Stimulated activated CD4-positive, alpha-beta T cell treated with anti-CD3 and anti-CD28 coated beads, Interleukin-4, amount 100 ng/mL, for 24 hours (primary cell): ENCODE measurements around the gene CAMK2B.

Source experiments
- DNase-seq: peaks from one replicate; pipeline ENCODE4 v3.0.0-alpha.2; 2020

The CAMK2B gene

DNA sequence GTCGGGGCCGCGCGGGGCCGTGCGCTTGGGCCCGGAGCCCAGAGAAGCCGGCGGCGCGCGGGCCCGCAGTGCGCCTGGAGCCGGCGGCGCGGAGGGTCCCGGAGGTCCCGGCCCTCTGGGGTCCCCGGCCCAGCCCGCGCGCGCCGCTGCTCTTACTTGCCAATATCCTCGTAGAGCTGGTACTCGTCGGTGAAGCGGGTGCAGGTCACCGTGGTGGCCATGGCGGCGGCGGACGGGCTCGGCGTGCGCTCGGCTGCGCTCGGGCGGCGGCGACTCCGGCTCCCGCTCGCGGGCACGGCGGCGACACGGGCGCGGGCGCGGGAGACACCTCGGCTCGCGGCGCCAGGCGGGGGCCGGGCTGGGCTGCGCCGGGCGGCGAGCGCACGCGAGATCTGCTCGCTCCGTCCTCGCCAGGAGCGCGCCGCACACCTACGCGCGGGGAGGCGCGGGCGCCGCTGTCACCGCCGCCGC is at the start of gene CAMK2B:
TSS of gene CAMK2B (minus strand) at position 394 of the 471 bp plus-strand sequence. CDS start at position 221, 173 bp downstream.
- no peak for DNase-seq

DNA sequence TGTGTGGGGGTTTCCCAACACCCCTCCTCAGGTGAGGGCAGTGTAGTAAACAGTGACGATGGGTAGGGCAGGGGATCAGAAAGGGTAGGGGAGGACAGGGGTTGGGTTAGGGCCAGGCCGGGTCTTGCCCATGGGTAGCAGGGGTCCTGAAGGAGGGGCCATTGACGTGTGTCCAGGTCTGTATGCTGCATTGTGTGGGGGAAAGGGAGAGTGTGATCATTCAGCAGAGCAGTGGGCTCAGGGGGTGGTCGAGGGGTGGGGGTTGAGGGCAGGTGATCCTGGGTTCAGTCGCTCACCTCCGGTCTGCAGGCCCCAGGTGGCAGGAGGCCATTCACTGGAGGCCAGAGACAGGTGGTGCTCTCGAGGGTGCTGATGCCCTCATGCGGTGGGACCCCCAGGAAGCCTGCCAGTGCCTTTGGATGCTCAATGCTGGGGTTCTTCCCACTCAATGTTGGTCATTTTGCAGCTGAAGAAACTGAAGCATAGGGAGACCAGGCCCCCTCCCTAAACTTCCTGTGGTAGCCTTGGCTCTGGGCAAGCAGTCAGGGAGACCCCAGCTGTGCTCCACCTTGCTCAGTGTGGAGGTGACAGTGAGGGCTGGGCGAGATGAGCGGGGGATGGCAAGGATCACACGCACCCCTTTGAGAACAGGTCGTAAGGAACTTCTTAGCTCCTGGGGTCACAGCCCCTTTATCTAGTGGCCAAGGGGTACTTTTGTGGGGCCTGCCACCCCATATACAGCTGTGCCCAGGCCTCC is 48.8 kb upstream of the CAMK2B start:
- no peak for DNase-seq

DNA sequence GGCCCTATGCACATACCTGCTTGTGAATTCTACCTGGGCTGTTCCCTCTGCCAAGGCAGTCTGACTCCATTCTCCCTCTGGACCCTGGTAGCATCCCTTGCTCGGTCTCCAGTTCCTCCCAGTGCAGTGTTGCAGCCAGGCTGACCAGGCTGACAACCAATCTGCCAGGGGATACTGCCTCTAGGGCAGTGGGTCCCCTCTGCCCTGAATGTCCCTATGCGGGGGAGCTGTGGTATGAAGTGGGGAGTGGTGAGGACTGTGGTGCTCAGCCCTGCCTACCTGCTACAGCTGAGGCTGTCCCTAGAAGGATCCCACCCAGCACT is 48.0 kb upstream of the CAMK2B start:
- DNase-seq = no peak

DNA sequence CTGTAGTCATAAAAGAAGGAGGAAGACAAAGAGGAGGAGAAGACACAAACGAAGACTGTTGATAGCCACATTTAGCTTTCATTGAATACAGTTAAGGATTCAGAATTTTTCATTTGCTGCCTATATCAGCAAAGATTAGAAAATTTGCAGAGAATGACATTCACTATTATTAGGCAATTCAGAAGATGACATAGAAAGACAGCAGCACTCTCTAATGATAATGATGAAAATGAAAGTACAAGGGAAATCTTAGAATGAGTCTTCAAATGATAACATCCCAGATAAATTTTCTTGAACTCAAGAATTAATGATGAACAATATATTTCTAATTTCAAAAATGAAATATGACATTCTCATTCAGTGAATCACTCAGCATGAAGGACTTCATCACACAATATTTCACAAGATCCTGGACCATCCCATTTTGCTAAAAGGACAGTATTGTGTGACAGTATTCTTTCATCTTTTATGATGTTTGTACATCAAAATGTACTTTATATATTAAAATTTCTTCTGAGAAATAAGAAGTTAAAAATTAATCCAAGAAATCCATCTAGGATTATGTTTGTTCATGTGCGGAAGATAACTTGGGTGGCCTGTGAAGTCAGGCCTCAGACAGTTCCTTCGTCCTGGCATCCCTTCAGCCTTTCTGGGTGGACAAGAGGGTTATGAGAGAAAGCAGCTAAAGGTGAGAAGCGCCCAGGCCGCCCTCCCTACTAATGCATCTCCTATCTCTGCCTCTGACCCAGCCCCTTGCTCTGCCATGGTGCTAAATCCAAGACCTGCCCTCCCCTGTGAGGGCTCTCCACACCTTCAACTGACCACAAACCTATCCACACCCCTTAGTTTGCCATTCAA is 47.4 kb upstream of the CAMK2B start:
- no peak for DNase-seq

DNA sequence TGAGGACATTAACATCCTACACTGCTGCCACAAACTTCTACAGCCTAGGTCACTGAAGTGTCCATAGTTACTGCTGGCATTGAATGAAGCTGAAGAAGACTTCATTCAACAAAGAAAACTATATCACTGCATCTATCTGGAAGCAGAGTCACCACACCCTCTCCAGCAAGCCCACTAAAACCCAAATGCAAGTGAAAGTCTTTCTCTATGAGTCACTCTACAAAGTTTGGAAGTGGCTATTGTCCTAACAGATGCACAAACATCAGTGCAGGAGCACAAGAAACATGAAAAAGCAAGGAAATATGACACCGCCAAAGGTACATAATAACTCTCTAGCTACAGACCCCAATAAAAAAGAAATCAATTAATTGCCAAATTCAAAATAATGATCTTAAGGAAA is 43.5 kb upstream of the CAMK2B start:
- DNase-seq = no peak

DNA sequence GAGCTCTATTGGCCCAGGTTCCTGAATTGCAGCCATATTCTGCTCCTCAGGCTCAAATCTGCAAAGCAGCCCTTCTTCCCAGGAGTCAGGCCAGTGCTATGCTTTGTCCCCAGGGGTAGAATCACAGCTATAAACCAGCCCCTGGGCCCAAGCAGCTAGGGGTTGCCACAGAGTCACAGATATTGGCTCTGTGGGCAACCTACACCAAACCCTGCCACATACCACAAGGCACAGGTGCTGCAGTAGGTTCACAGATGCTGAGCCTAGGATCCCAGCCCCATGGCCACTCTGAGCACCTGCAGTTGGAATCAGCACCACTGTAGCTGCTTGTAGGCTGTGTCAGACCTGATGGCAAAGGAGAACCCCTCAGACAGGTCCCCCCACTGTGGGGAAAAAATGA is 43.1 kb upstream of the CAMK2B start:
- DNase-seq = no peak

DNA sequence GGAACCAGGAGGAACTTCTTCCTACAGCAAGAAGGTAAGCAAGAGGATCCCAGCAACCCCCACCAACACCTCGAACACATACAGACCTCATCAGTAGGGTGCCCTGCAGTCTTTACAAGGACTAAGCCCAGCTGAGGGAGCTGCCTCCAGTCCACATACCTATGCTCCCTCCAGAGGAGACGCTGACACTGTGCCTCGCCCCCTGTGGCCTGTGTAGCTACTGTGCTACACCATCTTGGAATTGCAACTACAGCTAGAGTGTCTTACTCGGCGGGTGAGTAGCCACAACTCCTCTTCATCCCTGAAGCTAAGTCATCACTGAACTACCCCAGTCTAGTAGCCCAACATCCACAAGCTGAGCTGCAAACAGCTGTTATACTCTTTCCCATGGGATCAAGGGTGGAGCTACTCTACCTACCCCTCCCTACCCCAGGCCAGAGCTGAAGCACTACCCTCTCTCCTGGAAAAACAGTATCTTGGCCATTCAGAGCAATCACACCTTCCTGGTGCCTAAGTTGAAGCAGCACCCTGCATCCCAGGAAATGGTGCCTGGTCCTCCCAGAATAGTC is 42.2 kb upstream of the CAMK2B start:
- DNase-seq = no peak

DNA sequence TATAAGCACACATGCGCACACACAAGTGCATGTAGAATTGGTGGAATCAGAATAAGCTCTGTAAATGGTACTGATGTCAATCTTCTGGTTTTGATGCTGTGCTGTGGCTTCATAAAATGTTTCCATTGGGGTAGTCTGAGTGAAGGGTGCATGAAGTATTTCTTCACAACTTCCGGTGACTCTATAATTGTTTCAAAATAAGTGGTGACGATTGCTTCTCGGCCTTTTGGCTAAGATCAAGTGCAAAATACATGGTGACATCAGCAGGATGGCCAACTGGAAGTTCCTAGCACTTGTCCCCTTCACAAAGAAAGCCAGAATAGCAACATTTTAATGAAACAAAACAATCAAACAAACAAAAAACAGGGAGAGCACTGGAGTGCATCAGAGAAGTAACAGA is 41.6 kb upstream of the CAMK2B start:
- DNase-seq = no peak

DNA sequence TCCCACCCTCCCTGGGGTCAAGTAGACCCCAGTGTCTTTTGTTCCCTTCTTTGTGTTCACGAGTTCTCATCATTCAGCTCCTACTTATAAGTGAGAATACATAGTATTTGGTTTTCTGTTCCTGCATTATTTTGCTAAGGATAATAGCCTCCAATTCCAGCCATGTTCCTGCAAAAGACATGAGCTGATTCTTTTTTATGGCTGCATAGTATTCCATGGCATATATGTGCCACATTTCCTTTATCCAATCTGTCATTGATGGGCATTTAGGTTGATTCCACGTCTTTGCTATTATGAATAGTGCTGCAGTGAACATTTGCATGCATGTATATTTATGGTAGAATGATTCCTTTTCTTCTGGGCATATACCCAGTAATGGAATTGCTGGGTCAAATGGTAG is 28.3 kb upstream of the CAMK2B start:
- DNase-seq = no peak

DNA sequence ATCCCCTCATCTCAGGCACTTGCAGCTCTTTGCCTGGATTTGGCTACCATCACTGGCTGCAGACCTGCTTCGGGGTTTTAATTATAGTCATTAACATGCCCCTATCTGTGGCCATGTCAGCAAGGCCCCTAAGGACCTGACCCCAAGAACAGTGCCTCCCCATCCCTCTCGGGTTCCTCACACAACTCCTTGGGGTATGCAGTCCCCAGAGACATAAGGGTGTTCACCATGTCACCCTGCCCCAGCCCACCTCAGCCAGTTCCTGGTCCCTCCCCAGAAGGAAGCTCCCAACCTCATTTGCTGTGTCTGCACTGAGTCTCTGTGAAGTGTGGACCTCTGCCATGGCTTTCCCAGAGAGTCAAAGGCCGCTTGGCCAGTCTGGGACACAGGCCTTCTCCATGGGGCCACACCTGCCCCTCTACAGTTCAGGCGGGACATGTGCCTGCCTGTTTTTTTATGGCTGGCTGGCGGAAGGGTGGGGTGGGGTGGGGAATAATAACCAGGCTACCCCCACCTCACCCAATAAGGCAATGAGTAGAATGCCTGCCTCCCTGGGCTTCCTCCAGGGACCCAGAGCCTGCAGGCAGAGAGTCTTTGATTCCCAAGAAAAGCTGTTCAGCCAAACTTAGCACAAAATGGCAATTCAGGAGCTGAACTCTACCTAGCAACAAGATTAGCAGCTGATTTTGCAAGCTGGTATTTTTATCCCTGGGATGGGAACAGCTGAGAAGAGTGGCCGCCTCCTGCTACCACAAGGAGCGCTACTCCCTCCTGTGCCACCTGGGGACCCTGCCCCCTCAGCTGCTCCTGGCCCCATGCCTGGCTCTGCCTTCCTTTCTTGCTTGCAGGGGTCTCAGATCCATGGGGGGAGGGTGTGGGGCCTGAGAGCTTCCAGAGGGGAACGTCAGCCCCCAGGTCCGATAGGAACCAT is 23.7 kb upstream of the CAMK2B start:
- DNase-seq = no peak

DNA sequence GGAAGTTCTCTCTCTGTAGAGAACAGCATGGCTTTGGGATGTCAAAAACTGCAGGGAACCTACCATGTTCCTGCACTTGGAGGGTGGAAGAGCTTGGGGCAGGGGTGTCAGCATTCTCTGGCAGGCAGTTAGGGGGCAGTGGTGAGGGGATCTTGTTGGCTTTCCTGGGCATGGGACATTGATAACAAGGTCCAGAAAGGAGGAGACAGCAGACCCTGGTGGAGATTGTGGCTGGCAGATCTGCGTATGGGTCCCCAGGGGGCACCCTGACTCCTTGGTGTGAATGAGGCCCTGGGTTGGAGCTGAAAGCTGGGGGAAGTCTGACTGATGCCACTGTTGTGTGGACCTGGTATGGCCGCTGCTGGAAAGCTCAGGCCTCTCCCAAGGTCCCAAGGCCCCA is 22.9 kb upstream of the CAMK2B start:
- no peak for DNase-seq

DNA sequence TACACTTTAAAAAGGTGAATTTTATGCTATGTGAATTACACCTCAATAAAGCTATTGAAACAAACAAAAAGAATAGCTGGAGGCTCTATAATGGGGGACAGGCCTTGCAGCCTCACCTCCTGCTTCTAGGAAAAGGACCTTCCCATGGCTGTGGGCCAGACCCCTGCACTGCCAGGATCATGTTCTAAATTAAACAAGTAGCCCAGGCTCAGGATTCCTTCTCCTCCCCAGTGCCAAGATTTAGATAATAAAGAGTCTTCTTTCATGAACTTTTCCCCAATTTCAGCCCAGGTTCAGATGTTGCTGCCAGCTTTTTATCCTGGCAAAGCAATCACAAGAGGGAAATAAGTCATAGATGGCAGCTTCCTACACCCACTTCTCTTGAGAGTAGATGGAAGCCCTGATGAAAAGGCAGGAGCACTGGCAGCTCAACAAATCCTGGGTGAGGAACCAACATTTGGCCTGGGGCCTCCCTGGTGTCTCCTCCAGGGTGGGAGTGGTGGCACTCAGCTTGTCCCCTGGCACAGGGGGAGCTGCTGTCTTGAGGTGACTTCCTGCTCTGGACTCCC is 22.2 kb upstream of the CAMK2B start:
- no peak for DNase-seq

DNA sequence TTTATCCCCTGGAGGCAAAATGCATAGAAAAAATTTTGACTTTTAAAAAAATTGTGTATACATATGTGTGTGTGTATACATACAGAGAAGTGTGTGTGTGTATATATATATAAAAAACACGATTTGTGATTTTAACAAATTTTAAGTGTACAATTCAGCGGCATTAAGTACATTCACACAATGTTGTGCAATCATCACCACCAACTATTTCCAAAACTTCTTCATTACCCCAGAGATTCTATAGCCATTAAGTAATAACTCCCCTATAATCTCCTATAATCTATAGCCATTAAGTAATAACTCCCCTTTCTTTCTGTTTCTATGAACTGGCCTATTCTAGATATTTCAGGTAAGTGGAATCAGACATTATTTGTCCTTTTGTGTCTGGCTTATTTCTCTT is 20.7 kb upstream of the CAMK2B start:
- DNase-seq = no peak

DNA sequence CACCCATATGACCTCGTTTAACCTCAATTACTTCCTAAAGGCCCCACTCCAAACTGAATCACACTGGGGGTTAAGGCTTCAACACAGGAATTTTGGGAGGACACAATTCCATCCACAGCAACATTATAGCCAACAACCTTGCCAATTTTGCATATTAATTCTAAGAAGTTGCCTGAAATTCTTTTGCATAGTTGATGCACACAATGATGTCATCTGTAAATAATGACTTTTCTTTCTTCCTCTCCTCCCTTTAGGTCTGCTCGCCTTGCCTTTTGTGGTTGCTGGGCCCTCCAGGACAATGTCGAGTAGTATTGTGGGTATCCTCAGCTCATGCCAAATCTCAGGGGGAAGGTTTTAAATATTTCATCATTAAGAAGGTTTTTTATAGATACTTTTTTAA is 16.0 kb upstream of the CAMK2B start:
- no peak for DNase-seq

DNA sequence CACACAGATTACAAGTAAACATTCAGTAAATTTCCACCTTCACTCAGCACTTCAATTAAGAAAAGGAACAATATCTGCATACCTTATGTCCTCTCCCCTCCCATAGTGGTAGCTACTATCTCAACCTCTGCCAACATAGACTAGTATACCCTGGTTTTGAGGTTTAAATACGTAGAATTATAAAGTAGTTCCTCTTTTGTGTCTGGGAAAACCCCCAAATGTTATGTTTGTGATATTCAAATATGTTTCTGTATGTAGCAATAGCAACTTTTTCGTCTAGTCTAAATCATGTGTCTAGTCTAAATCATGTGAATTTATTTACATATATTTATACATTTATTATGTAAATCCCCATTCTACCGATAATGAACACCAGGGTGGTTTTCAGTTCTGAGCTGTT is 13.2 kb upstream of the CAMK2B start:
- DNase-seq = no peak

DNA sequence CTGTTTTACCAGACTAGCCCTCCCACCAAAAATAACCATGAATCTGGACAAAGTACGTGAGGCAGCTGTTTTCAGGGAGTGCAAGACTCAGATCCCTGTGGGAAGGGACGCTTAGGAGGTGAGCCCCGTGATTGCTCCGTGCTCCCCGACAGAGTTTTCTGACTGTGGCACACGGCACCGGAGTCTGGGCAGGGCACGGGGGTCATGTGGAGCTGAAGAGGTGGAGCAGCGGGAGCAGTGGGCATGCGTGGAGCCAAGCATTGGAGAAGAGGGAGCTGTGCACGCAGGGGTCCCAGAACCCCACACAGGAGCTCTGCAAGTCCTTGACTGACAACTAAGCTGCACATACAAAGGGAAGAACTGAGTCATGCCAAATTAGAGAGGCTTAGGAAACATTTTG is 11.1 kb upstream of the CAMK2B start:
- no peak for DNase-seq

DNA sequence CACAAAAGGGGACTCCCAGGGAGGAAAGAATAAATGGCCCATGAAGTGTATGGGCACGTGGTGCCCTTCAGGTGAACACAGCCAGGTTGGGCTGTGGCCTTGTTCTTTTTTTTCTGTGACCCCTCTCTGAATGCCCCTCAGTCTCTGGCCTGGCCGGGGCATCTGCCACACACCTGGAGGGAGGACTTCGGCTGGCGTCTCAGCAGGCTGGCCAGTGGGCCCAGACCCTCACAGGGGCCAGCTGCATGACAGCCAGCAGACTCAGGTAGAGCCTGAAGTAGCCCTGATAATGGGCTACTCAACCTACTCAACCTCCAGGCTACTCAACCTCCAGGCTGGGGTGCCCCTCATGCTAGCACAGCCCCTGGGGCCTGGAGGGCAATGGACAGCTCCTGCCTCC is 9.8 kb upstream of the CAMK2B start:
- no peak for DNase-seq

DNA sequence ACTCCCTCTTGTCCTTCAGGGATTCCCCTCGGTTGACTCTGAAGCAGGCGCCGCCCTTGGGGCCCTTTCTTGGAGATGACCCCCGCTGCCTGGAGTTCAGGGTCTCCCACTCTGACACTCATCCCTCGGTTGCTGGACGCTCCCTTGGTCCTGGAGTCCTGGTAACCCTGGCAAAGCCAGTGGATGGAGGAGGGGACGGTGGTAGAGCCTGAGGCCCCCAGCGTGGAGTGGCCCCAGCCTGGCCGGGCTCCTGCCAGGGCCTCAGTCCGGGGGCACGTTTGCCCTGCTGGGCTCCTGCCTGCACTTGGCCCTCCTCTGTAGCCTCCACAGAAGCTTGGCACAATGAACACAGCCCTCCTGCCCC is 9.3 kb upstream of the CAMK2B start:
- DNase-seq = no peak

DNA sequence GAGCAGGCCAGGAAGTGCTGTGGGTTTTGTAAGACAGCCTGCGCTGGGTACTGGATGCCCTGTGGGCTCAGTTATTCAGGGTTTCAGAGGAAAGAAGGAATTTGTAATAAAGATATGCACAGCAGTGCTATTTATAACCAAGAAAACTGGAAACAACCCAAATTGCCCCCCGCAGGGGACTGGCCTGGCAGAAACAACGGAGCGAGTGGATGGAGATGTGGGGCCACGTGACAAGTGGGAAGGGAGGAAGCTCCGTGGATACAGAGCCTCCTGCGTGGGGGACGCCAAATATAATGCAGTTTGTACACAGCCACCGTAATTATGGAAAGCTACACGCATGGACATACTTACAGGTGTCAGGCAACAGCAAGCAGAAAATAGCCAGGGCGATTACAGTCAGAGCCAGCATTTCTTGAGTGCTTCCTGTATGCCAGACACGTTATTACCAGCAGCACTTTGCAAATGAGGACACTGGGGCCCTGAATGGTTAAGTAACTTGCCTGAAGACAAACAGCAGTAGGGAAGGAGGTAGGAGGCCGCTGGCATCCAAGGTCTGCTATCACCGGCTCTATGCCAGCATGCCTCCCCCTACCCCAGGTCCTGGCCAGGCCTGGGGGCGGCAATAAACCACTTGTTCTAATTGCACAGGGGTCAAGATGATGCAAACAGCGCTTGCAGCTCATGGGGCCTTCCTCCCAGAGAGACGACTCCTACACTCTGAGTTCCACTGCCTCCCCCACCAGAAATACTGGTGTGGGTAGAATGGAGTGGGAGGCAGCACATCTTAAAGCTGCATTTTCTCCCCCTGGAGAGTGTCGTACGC is 8.7 kb upstream of the CAMK2B start:
- no peak for DNase-seq

DNA sequence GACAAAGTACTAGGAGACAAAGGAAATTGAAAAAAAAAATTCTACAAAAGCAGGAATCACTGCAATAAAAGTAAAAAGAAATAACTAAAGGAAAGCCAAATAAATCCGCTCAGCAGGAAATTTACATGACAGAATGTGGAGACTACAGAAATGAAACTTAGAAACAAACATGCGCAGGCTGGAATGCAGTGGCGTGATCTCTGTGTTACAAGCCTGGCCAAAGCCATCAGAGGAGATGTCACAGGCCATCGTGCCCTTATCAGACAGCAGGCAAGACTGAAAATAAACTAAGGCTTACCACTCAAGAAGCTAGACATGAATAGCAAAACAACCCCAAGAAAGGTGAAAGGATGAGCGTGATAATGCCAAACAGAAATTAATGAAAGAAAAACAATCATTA is 6.3 kb upstream of the CAMK2B start:
- no peak for DNase-seq

DNA sequence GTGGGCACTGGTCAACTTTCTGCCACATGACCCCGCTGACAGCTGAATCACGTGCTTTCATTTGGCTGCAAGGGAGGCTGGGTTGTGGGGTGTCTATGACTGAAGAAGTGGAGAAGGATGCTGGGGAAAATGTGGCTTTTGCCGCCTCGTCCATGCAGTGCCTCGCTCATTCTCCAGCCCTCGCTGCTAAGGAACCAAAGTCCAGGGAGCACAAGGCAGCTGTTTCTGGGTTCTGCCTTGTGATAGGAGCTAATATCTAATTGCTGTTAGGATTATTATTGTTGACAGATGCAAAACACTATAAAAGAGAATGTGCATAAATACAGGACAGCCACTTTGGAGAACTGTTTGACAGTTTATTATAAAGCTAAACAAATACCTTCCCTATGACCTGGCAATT is 4.9 kb upstream of the CAMK2B start:
- no peak for DNase-seq

DNA sequence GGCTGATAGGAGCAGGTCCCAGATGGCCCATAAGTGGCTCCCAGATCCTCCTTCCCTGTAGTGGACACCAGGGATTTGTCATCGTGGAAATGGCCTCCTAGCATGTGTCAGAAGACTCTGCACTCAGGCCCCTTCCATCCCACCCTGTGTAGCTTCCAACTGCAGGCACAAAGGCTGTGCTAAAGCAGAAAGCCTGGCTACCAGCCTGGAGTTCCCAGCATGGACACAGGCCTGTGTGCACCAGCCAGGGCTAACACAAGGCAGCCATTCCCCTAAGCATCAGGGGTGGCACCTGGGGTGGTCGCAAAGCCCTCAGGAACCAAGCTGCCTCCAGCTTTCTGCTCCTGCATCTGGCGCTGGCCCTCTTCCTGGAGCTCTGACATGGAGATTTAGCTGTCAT is 4.5 kb upstream of the CAMK2B start:
- no peak for DNase-seq
